Pancreas (tissue), 10 donors: ENCODE data around the gene RIBC2. TPM values are rescaled to one million over a fixed set of nuclear protein-coding genes. Genes with fewer than 3 reads are reported as not detected.

Source experiments
- ATAC-seq, 4 donors: fragments of 200-7000 bp; cut with Tn5 transposase; one replicate each; pipeline versions ENCODE4 v1.8.0 to v1.9.1; 2020; ENCODE audit warnings: mild to moderate bottlenecking in 4 of 4, moderate library complexity in 4 of 4
- DNase-seq, 6 donors: peaks; one replicate each; pipeline ENCODE4 v3.0.0-alpha.2; 2020
- FAIRE-seq: peaks from 2 replicates; lab custom pipeline; 2012; peaks lifted over from hg19 to GRCh38; lab: Jason Lieb, UNC
- H3K27ac ChIP-seq, 4 donors: fragments of 200-600 bp; sonication (generic); 1 replicate in 3 of 4; 2 replicates in 1 of 4; pipeline versions ENCODE4 v1.5.0 to v1.8.0; 2020
- H3K27me3 ChIP-seq, 4 donors: fragments of 200-600 bp; one replicate each; pipeline ENCODE4 v1.8.0; 2021
- H3K36me3 ChIP-seq, 3 donors: fragments of 200-600 bp; sonication (generic) in 1 of 3; one replicate each; pipeline versions ENCODE4 v1.5.0 to v1.8.0; 2020 to 2021
- H3K4me1 ChIP-seq, 3 donors: fragments of 200-600 bp; one replicate each; pipeline ENCODE4 v1.8.0; 2021
- H3K4me3 ChIP-seq, 4 donors: fragments of 200-600 bp; sonication (generic) in 2 of 4; one replicate each; pipeline versions ENCODE4 v1.5.0 to v1.8.0; 2020 to 2021
- H3K9me3 ChIP-seq, 4 donors: fragments of 200-600 bp; one replicate each; pipeline ENCODE4 v1.8.0; 2021
- WGBS, 2 donors: extraction: QIAGEN DNeasy Blood & Tissue Kit; methylation state at CpG; one replicate each; pipeline ENCODE4 v1.1.7; 2013; 5-methylcytosine and 5-hydroxymethylcytosine counted together
- intact Hi-C, 3 donors: fragments of 100-400 bp; cut with DNase I; formaldehyde crosslinking; loops; one replicate each; pipeline versions ENCODE4 v1.11.1 to v1.14.2; 2022
- polyA plus RNA-seq, 2 donors: library from polyadenylated mRNA; stranded (reverse); fragments of 200-250 nt; gene quantifications; one replicate each; pipeline ENCODE4 v1.2.3, GENCODE V29; 2013
- total RNA-seq, 6 donors: library from RNA; stranded (reverse); fragmentation: NEBNext Ultra II Directional in 4 of 6; extraction: Animal tissue kit (Norgen Biotek cat#: 25700) in 4 of 6; gene quantifications; one replicate each; pipeline versions ENCODE4 v1.2.1 to v1.2.4, GENCODE V29; 2021 to 2023
- TF ChIP-seq, protein P1 (sequence below), 4 donors: fragments of 200-600 bp; sonication (generic) in 3 of 4; IDR thresholded peaks; one replicate each; pipeline versions ENCODE4 v1.5.0 to v1.8.0; 2021; ENCODE audit warnings: antibody characterized with exemption in 4 of 4
- donor health status: healthy with polysubstance abuse.
- donor health status: DM: no; HTN: no; CAD: no; lungs with moderate emphysema.
- donor health status: DM: no; HTN: no; CAD: no.
- donor health status: control.
- donor health status: control.
- donor health status: Bipolar disorder and iron deficiency.
- donor health status: DM: yes; HTN: yes; CAD: no.
- donor health status: DM: no; HTN: no; CAD: no.
- donor health status: DM: no; HTN: no; CAD: no.
- donor health status: DM: yes; HTN: yes; CAD: no.

Gene RIBC2
- total and polyA plus RNA-seq, 8 donors: 0.12 to 1.7 (median 0.34) TPM; not detected in 2

DNA sequence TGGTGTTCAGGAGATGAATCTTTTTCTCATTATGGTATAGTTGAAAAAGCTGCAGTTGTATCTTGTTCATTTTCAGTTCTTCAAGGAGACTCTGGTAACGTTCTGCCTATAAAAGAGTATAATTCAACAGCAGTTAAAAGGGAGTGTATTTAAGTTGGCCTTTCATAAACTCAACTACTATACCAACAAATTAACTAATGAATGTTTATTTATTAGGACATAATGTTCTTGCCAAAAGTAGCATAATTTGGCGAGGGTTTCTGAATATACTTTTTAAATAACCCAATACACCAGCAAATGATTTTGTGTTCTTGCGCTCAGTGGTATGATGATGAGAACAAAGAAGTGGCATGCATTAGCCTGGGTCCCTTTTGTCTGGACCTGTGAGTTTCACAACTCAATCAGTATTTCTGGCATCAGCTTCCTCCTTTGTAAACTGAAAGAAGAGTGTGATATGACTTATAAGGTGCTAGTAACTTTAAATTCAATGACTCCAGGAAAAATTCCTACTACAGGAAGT lies 11.0 kb upstream of the RIBC2 start:
- no peaks in the 10 kb centered on the region for H3K4me1 ChIP-seq
- DNase-seq (no peak), FAIRE-seq (no peak), ATAC-seq (no peak)
- H3K36me3 ChIP-seq: no peaks in the 10 kb centered on the region
- H3K9me3 ChIP-seq: no peaks in the 10 kb centered on the region
- no peak overlapping the region for H3K27ac ChIP-seq
- intact Hi-C loops: no loop called here
- TF ChIP-seq, protein P1, sequence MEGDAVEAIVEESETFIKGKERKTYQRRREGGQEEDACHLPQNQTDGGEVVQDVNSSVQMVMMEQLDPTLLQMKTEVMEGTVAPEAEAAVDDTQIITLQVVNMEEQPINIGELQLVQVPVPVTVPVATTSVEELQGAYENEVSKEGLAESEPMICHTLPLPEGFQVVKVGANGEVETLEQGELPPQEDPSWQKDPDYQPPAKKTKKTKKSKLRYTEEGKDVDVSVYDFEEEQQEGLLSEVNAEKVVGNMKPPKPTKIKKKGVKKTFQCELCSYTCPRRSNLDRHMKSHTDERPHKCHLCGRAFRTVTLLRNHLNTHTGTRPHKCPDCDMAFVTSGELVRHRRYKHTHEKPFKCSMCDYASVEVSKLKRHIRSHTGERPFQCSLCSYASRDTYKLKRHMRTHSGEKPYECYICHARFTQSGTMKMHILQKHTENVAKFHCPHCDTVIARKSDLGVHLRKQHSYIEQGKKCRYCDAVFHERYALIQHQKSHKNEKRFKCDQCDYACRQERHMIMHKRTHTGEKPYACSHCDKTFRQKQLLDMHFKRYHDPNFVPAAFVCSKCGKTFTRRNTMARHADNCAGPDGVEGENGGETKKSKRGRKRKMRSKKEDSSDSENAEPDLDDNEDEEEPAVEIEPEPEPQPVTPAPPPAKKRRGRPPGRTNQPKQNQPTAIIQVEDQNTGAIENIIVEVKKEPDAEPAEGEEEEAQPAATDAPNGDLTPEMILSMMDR (IDR thresholded peaks at IDR 0.05): no peak
- WGBS, 2 donors: 65 to 73% methylated on average over 3 of the region's 3 CpGs
- H3K27me3 ChIP-seq: no peaks in the 10 kb centered on the region
- no peak overlapping the region for H3K4me3 ChIP-seq

DNA sequence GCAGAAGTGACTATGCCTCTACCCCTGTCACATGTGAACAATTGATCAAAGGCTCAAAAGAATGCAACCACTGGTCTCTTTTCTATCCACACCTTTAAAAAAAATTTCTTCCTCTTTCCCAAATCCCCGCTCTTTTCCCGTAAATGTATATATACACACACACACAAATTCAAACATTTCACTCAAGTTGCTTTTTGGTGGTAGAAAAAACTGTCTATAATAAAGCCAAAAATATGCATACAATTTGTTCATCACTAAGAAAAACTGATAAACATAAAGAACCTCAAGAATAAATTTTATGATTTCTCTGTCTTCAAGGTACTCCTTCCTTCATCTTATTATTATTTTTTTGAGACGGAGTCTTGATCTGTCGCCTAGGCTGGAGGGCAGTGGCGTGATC lies 5.7 kb upstream of the RIBC2 start:
- TF ChIP-seq, protein P1 (IDR thresholded peaks at IDR 0.05): no peak
- no peak for FAIRE-seq
- Histone ChIP-seq H3K9me3 (no peaks in the 10 kb centered on the region), H3K4me1 (no peaks in the 10 kb centered on the region), H3K27me3 (no peaks in the 10 kb centered on the region), H3K4me3 (no peak overlapping the region), H3K36me3 (no peaks in the 10 kb centered on the region), H3K27ac (no peak overlapping the region)
- intact Hi-C loops: no loop called here
- no peak for ATAC-seq
- 95% methylated on average over 5 of the region's 5 CpGs for WGBS, 2 donors
- no peak for DNase-seq

GRCh38 chr22:45413013-45413367 lies 503 bp upstream of the RIBC2 start:
- DNase-seq: peak in 1 of 6 donors; percentile 46
- TF ChIP-seq, protein P1 (IDR thresholded peaks at IDR 0.05): no peak
- Histone ChIP-seq H3K4me3 (peak overlapping the region in 3 of 4 donors; percentile 37 to 47 (median 42)), H3K4me1 (peaks cover 0 to 3% (median 0%) of the 10 kb centered on the region in 3 donors), H3K9me3 (no peaks in the 10 kb centered on the region), H3K27me3 (no peaks in the 10 kb centered on the region), H3K36me3 (no peaks in the 10 kb centered on the region), H3K27ac (no peak overlapping the region)
- FAIRE-seq: no peak
- ATAC-seq: no peak
- intact Hi-C loops: no loop called here
- 90 to 93% methylated on average over 26 to 27 of the region's 27 CpGs for WGBS, 2 donors

GRCh38 chr22:45418056-45418769 lies 4.7 kb downstream of the RIBC2 start:
- Histone ChIP-seq H3K36me3 (no peaks in the 10 kb centered on the region), H3K4me3 (no peak overlapping the region), H3K9me3 (no peaks in the 10 kb centered on the region), H3K27ac (no peak overlapping the region), H3K27me3 (no peaks in the 10 kb centered on the region), H3K4me1 (peaks cover 0 to 3% (median 0%) of the 10 kb centered on the region in 3 donors)
- DNase-seq: no peak
- ATAC-seq: no peak
- 93 to 94% methylated on average over 16 of the region's 16 CpGs for WGBS, 2 donors
- intact Hi-C loops: no loop called here
- FAIRE-seq: no peak
- TF ChIP-seq, protein P1 (IDR thresholded peaks at IDR 0.05): no peak

DNA sequence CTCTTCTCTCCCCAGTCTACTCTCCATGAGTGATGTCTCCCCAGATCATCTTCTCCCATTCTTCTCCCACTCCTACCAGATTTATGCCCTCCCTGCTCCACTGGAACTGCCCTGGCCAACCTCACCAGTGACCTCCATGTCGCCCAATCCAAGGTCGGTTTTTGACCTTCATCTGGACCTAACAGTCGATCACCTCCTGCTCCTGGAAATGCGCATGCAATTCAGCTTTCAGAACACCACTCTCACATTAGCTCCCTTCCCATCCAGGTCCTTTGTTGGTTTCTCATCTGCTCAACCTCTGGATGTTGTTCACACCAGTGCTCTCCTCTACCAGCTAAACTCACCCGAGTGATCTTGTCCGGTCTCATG lies 5.3 kb downstream of the RIBC2 start:
- Histone ChIP-seq H3K27ac (no peak overlapping the region), H3K27me3 (no peaks in the 10 kb centered on the region), H3K4me1 (peaks cover 0 to 3% (median 0%) of the 10 kb centered on the region in 3 donors), H3K4me3 (no peak overlapping the region), H3K36me3 (no peaks in the 10 kb centered on the region), H3K9me3 (no peaks in the 10 kb centered on the region)
- 90 to 92% methylated on average over 6 of the region's 6 CpGs for WGBS, 2 donors
- FAIRE-seq: no peak
- intact Hi-C loops: no loop called here
- TF ChIP-seq, protein P1 (IDR thresholded peaks at IDR 0.05): no peak
- no peak for ATAC-seq
- DNase-seq: no peak
